ACHN (cell line): Measurements from ENCODE around the gene CD82.
A peak's percentile ranks its signal among the peaks of the same experiment; 100 is the strongest.

Source experiments
- DNase-seq: peaks from one replicate; pipeline ENCODE4 v3.0.0-alpha.2; 2015
- in situ Hi-C: cut with HindIII; loops from 2 replicates; pipeline ENCODE4 v1.10.0; 2017; ENCODE audit warnings: low sequenced_read_pairs, low pct_ligation_motif_present, low pct_unique_long_range_greater_than_20kb

The CD82 gene, protein sequence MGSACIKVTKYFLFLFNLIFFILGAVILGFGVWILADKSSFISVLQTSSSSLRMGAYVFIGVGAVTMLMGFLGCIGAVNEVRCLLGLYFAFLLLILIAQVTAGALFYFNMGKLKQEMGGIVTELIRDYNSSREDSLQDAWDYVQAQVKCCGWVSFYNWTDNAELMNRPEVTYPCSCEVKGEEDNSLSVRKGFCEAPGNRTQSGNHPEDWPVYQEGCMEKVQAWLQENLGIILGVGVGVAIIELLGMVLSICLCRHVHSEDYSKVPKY

DNA sequence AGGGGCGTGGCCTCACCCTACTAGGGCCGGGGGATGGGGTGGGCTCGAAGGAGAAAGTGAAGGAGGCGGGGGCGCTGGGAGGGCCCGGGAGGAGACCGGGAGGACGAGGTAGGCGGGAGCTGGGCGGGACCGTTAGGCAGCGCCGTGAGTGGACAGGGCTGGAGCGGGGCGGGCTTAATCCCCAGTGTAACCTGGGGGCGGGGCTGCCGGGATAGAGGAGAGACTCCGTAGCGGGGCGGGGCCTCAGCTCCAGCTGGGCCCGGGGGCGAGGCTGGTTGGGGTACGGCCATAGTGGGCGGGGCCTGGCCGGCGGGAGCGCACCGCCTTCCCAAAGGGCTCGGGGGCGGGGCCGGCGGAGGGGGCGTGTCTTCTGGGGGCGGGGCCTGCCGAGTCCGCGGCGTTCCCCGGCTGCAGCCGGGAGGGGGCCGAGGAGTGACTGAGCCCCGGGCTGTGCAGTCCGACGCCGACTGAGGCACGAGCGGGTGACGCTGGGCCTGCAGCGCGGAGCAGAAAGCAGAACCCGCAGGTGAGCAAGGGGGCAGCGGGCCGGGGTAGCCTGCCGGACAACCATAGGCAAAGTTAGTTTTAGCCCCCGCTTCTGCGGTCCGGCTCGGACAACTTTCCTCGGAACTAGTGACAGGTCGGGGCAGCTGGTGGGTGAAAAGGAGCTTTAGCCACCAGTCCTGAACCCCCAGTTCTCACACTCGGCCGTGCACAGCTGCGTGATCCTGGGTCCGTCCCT is at the start of gene CD82:
TSS of gene CD82 (plus strand) at position 453 of the 742 bp plus-strand sequence. CDS start 29,000 bp downstream, outside the sequence.
- in situ Hi-C loops: no loop called here
- DNase-seq: peak; percentile 97

DNA sequence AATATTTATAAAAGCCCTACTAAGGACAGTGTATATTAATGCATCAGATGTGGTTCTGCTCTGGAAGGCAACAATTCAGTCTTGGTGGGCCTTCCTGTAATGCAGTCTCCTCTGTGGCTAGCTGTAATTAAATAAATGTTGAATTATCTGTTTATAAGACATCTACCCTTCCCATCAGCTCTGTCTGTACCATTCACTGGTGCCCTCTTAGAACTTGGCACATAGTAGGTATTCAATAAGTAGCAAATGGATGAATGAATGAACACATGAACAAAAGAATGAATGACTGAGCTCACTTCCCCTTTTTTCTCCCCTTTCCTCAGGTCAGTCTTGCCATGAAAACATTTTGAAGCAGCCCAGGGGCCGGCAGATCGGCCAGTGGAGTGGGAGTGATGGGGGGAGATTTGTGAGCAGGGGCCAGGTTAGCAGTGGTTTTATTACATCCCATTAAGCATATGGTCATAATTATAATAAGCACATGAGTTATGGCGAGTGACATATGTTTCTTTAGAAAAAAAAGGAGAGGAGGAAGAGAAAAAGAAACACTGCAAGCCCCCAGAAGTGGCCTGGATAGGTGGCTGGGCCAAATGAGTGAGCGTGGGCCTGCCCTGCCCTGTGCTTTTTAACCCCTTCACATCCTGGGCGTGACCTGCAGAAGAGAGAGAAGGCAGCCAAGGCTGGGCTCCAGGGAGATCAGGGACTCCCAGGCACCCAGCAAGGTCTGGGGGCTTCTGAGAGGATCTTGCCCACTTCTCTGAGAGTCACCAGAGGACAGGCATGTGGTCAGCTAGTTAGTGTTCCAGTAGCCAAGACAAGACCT is 48.6 kb upstream of the CD82 start:
- in situ Hi-C loops: no loop called here
- no peak for DNase-seq

DNA sequence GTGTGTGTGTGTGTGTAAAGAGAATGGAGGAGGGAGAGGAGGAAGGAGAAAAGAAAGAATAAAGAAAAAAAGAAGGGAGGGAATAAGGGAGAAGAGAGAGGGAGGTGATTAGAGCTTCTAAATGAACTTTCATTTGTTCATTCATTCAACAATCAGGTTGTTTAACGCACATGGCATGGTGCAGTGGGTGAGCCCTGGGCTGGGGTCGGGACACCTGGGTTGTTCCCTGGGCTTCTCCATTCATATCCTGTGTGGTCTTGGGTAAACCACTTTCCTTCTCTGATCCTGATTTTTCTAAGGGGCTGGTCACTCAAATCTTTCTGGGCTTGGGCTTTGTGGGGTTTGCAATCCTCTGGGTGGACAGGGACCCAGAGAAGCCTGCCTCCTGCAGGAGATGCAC is 47.9 kb upstream of the CD82 start:
- DNase-seq: no peak
- in situ Hi-C loops: no loop called here

DNA sequence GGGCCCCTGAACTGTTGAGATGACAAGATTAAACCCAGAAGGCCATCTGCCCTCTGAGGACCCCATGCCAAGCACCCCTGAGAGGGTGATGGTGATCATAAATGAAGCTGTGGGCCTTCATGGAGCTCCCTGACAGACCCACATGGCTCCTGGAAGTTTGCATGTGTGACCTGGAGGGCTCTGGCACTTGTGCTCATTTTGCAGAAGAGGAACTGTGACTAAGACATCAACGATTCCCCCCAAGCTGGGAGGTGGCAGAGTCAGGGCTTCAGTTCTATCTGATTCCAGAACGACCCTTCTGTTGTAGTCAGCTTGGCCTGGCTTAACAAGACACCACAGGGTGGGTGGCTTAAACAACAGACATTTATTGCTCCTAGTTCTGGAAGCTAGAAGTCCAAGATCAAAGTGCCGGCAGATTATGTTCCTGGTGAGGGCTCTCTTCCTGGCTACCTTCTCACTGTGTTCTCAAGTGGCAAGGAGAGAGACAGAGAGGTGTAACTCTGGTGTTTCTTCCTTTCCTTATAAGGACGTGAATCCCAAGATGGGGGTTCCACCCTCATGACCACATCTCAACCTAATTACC is 46.4 kb upstream of the CD82 start:
- in situ Hi-C loops: no loop called here
- DNase-seq: no peak

DNA sequence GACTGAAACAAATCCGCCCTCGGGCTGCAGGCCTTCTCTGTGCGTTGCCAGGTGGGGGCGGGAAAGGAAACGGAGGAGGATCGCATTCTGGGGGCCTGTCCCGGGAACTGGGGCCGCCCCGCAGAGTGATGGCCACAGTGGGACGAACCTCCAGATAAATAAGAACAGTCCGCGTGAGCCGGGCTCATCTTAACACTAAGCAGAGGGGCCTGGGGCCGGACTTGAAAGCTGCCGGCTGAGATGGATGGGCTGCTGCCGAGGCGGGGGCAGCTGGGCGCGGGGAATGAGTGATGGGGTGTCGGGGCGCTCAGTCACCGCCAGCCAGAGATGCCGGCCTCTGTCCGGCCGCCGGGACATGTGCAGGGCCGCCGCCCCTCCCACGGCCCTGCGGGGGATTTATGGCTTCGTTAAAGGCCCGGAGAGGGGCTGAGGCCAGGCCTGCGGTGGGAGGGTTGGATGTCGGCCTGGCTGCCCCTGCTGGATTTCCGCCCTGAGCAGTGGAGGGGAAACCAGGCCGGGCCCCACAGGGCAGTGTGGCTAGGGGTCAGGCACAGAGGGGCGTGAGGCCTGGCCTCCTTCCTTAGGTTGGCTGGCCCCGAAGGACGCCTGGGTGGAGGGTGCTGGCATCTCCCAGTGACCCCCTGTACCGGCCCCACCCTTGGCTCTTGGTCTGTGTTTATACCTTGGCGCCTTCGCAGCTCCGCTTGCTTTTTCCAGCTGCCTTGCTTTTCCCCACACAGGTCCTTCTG is 45.3 kb upstream of the CD82 start:
- DNase-seq: no peak
- in situ Hi-C loops: no loop called here

DNA sequence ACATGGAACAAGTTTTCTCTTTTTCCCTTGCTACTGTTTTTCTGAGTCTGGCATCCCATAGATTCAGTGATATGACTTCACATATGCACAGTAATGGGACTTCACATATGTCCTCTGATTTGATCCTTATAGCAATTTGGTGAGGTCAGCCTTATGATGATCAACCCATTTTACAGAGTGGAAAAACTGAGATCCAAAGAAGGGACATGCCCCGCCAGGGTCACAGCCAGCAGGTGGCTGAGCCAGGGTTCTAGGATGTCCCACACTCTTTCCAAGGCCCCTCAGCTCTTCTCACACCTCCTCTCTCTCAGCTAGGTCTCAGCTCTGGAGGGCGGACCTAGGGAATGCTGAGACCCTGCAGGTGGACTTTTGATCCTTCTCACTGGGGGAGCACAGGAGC is 44.3 kb upstream of the CD82 start:
- DNase-seq: no peak

DNA sequence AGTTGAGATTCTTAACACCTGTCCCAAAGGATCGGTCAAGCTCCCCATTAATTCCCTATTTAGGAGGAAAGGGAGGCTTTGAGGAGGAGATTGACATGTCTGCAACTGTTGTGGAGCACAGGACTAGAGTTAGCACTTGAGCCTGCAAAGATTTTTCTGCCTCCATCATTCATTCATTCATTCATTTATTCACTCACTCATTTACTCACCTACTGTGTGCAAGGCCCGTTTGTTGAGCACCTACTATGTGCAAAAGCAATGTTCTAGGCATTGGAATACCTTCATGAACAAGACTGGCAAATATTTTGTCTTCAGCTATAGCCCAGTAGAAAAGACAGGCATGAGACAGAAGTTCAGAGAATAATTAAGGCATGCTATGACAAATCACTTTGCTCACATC is 43.2 kb upstream of the CD82 start:
- no peak for DNase-seq
- in situ Hi-C loops: no loop called here

More for the DNA sequence above, 44.3 kb upstream of the CD82 start:
- in situ Hi-C loops: no loop called here

DNA sequence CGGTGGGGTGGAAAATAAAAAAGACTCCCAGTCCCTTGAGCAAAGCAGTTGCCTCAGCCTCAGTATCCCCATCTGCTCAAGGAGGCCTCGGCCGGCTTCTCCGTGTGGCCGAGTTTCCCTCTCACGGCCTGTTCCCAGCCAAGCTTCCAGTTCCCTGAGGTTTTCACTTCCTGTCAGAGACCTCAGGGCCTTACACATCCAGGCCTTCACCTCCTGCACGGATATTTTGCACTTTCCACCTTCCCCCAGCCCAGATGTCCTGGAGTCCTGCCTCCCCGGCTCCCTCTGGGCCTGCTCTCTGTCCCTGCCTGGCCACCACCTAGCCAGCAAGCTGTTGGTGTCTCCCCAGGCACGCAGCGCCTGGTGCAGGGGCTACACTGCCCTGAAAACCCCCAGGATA is 41.1 kb upstream of the CD82 start:
- in situ Hi-C loops: no loop called here
- DNase-seq: no peak

DNA sequence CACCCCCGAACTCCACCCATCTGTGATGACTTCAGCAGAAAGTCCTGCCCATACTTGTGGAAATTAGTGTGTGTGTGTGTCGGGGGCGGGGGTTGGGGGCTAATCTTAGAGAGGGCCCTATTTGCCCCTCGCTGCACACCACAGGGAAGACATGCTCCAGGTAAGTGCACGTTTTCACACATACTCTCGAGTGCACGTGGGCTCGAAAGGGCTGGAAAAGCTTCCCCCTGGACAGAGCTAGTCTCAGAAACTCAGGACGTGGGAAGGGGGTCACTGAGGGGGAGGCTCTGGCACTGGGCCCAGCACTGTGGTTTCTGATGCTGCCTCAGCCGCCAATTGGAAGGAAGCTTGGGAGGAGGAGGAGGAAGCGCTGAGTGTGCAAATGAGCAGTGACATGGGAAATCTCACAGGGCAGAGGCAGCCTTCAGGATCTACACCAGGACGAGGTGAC is 40.7 kb upstream of the CD82 start:
- in situ Hi-C loops: no loop called here
- DNase-seq: no peak

DNA sequence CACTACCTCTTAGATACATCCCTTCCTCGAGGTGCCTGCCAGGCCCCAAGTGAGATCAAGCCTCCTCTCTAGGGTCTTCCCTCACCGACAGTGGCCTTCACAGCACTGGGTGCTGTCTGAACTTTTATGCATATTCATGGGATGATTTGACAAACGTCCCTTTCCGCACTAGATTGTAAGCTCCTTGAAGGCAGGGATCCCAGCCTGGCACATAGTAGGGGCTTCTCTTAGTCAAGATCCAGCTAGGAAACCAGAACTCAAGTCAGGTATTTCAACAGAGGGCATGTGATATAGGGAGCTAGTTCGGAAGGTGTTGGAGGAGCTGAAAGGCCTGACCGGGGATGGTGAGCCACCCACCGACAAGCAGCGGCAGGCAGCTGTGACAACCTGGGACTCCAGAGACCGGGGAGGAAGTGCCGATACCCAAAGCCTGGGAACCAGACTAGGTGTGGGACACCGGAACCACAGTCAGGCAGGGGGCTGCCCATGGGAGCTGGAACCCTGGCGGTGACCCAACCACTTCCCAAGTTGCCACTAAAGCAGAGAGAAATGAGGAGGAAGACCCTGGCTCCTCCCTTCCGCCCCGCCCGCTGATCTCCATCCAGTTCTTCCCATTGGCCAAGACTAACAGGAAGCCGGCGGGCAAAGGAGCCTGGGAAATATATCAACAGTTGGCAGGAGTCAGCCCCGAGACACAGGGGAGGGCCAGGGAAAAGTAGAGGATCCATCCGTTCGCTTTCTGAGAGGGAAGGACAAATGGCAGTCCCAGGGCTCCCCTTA is 39.8 kb upstream of the CD82 start:
- in situ Hi-C loops: no loop called here

DNA sequence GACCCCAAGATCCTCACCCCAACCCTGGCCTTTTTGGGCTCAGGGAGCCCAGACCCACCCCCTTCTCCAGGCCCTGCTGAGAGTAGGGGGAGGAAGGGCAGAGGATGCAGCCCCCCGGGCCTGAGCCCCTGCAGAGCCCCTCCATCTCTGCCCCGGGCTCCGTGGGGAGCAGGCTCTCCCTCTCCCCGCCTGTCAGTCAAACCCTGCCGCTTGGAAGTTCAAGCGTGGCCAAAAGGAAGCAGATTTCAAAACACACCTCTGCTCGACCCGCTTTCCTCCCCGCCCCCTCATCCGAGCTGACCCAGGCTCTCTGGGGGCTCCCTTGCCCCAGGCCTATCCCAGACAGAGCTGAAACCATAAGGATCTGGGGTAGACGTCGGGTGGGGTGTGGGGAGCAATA is 39.0 kb upstream of the CD82 start:
- no peak for DNase-seq
- in situ Hi-C loops: no loop called here

More for the DNA sequence above, 39.8 kb upstream of the CD82 start:
- DNase-seq: no peak

DNA sequence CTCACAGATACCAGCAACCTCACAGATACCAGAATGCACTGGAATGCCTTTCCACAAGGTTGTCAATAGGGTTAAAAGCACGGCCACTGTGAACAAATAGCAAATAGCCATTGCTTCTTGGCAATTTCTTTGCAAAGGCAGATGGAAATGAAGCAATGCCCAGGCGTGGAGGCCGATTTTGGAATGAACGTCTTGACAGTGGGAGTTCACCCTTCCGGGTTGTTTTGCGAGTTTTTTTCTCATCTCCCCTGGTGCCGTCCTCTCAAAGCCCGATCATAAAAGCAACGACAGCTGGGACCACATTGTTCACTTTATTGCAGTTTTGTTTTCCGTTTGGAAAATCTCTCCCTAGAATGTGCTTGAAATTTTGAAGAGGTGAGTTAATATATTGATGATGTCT is 38.0 kb upstream of the CD82 start:
- no peak for DNase-seq
- in situ Hi-C loops: no loop called here

DNA sequence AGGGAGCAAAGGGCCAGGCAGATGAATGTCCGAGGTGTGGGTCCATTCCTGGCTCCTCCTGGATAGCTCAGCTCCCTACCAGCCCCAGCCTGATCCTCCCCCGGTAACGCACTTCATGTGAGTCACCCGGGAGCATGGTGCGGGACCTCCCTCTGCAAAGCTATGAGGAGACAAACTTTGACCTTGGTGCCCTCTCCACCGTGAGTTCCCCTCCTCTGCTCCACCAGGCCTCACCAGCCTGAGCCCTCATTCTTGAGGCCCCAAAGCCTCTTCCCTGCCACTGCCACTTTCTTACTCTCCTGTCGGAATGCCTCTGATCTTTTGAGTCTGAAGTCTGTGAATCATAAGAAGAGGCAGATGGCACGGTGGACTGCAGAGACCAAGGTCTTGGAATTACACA is 37.4 kb upstream of the CD82 start:
- in situ Hi-C loops: no loop called here
- DNase-seq: no peak

DNA sequence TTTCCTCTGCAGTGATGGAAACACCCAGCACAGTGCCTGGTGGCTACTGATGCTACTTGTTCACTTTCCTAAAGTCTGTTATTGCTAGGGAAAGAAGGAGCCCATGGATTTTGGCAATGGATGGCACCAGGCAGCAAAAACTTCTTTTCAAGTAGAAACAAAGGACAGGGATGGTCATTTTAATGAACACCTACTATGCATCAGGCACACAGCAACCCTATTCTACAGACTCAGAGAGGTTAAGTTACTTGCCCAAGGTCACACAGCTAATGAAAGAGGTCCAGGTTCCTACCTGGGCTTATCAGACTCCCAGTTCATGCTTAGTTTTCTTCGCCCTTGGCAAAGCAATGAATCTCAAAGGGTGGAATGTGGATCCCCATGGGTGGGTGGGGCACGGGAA is 36.9 kb upstream of the CD82 start:
- in situ Hi-C loops: no loop called here
- no peak for DNase-seq

DNA sequence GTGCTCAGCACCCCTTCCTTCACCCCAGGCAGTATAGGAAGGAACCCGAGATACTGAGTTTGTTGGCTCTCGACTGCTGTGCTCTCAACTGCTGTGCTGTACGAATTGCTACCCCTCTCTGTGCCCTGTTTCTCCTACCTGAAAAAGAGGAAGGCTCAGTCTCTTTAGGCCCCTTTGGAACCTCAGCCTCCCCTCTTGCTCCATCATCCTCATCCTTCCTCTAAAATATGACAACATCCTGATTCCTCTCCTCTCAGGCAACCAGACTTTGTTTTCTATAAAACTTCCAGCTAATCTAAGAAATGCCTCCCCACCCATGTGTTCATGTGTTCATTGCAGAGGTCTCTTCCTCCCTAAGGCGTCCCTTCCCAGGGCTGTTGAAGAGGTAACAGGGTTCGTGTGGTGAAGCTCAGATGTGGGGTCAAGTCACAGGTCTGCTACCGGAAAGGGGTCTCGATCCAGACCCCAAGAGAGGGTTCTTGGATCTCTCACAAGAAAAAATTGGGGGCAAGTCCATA is 35.5 kb upstream of the CD82 start:
- DNase-seq: no peak
- in situ Hi-C loops: no loop called here

DNA sequence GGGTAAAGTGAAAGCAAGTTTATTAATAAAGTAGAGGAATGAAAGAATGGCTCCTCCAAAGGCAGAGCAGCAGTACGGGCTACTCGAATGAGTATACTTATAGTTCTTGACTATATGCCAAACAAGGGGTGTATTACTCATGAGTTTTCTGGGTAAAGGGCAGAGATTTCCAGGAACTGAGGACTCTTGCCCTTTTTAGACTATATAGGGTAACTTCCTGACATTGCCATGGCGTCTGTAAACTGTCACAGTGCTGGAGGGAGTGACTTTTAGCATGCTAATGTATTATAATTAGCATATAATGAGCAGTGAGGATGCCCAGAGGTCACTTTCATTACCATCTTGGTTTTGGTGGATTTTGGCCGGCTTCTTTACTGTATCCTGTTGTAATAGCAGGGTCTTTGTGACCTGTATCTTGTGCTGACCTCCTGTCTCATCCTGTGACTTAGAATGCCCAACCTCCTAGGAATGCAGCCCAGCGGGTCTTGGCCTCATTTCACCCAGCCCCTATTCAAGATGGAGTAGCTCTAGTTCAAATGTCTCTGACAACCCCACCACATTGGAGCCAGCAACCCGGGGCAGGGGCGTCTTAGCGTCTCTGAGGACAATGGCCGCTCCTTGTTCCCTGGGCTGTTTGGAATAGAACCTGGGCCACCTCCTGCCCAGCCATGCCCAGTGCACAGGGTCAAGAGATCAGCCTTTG is 34.9 kb upstream of the CD82 start:
- DNase-seq: no peak
- in situ Hi-C loops: no loop called here

DNA sequence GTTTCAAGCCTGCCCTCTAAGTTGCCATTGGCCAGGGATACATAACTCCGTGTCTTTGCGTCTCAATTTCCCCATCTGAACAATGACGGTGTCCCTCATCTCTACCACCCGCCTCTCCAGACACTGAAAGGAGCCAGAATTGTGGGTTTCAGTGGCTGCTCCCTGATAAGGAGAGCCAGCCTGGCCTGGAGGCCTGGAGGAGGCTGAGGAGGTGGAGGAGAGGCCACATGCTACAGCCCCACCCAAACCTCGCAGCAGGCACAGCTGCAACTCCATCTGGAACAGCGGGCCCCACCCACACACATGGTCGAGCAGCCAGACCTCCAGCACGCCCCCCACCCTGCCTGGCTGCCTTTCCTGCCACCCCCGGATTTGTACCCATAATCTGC is 34.4 kb upstream of the CD82 start:
- in situ Hi-C loops: no loop called here
- no peak for DNase-seq
